ENCODE measurements around the gene LRP1B. TPM values are rescaled to one million over a fixed set of nuclear protein-coding genes. Genes with fewer than 3 reads are reported as not detected.

Gene LRP1B
- total RNA-seq, 1 experiment from 2014 or later: 0.21 TPM

DNA sequence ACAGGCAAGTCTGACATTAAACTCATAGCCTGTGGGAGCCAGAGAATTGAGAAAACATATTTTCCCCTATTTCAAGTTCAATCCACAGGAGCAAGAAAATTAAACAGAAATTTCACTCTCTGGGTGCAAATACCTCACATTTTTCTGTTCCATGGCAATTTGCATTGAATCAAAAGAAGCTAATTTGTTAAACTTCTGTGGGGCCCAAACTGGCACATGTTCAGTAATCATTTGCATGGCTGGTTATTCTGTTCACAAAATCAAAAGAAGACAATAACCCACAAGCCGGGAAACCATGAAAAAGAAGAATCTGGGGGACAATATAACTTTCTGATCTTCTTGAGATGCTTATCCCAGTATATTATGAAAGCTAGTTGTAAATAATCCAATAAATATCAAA is 363.1 kb downstream of the LRP1B start:
- intact Hi-C loops (cut with micrococcal nuclease; ENCODE audit: unreplicated experiment): no loop called here
- no peaks in the 10 kb centered on the region for H3K9me3 Mint-ChIP-seq (ENCODE audit: low read depth, unreplicated experiment)
- no peaks in the 10 kb centered on the region for H3K4me1 Mint-ChIP-seq (ENCODE audit: low read depth, unreplicated experiment)
- no TSS peak for BruUV-seq (replicated peaks)
- no peaks in the 10 kb centered on the region for H3K27me3 Mint-ChIP-seq (ENCODE audit: unreplicated experiment)
- H3K27ac Mint-ChIP-seq (ENCODE audit: unreplicated experiment): no peak overlapping the region
- DNase-seq: no peak
- no peak overlapping the region for H3K4me3 Mint-ChIP-seq (ENCODE audit: low read depth, unreplicated experiment)
- CTCF ChIA-PET: no interaction called here
- H3K36me3 Mint-ChIP-seq (ENCODE audit: insufficient read depth, unreplicated experiment): no peaks in the 10 kb centered on the region
- TF ChIP-seq, protein P1, sequence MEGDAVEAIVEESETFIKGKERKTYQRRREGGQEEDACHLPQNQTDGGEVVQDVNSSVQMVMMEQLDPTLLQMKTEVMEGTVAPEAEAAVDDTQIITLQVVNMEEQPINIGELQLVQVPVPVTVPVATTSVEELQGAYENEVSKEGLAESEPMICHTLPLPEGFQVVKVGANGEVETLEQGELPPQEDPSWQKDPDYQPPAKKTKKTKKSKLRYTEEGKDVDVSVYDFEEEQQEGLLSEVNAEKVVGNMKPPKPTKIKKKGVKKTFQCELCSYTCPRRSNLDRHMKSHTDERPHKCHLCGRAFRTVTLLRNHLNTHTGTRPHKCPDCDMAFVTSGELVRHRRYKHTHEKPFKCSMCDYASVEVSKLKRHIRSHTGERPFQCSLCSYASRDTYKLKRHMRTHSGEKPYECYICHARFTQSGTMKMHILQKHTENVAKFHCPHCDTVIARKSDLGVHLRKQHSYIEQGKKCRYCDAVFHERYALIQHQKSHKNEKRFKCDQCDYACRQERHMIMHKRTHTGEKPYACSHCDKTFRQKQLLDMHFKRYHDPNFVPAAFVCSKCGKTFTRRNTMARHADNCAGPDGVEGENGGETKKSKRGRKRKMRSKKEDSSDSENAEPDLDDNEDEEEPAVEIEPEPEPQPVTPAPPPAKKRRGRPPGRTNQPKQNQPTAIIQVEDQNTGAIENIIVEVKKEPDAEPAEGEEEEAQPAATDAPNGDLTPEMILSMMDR (IDR thresholded peaks at IDR 0.05; ENCODE audit: unreplicated experiment): no peak

DNA sequence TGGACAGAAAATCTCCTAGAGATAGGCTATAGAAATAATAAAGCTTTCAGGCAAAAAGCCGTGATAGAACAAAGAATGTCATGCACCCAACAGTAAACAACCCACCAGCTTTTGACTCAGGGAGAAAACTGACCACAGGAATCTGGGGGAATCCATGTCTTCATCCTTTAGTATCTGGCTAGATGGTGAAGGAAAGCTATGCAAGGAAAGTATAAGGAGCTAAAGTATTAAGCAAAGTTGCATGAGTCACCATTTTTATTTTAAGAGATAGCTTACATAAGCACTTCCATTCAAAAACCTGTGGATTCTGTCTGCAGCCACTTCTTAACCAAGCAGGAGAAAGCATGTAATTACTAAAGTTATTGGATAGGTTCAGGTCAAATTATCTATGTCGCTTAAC is 363.8 kb downstream of the LRP1B start:
- intact Hi-C loops (cut with micrococcal nuclease; ENCODE audit: unreplicated experiment): no loop called here
- TF ChIP-seq, protein P1 (IDR thresholded peaks at IDR 0.05; ENCODE audit: unreplicated experiment): no peak
- H3K27ac Mint-ChIP-seq (ENCODE audit: unreplicated experiment): no peak overlapping the region
- no peaks in the 10 kb centered on the region for H3K27me3 Mint-ChIP-seq (ENCODE audit: unreplicated experiment)
- CTCF ChIA-PET: no interaction called here
- no peak overlapping the region for H3K4me3 Mint-ChIP-seq (ENCODE audit: low read depth, unreplicated experiment)
- no TSS peak for BruUV-seq (replicated peaks)
- H3K9me3 Mint-ChIP-seq (ENCODE audit: low read depth, unreplicated experiment): no peaks in the 10 kb centered on the region
- no peaks in the 10 kb centered on the region for H3K36me3 Mint-ChIP-seq (ENCODE audit: insufficient read depth, unreplicated experiment)
- no peak for DNase-seq
- no peaks in the 10 kb centered on the region for H3K4me1 Mint-ChIP-seq (ENCODE audit: low read depth, unreplicated experiment)

DNA sequence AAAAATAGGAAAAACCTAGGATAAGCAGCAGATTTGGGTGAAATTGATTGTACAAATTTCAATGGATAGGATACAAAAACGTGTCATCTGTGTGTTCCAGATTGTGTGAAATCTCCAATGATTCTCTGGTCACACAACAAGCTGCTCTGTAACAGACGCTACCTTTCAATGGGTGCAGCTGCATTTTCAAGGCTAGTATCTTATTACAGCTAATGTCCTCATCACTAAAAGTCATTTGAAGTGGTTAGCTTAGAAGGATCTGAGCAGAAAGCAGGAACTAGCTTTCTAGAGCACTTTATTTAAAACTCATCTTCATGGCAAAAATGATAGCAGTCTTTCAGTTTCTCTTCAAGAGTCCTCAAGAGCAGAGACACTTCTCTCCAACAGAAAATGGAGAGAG is 364.6 kb downstream of the LRP1B start:
- Mint-ChIP-seq H3K4me3 (ENCODE audit: low read depth, unreplicated experiment) (no peak overlapping the region), H3K27me3 (ENCODE audit: unreplicated experiment) (no peaks in the 10 kb centered on the region), H3K9me3 (ENCODE audit: low read depth, unreplicated experiment) (no peaks in the 10 kb centered on the region), H3K4me1 (ENCODE audit: low read depth, unreplicated experiment) (no peaks in the 10 kb centered on the region), H3K36me3 (ENCODE audit: insufficient read depth, unreplicated experiment) (no peaks in the 10 kb centered on the region), H3K27ac (ENCODE audit: unreplicated experiment) (no peak overlapping the region)
- TF ChIP-seq, protein P1 (IDR thresholded peaks at IDR 0.05; ENCODE audit: unreplicated experiment): no peak
- DNase-seq: no peak
- CTCF ChIA-PET: no interaction called here
- no TSS peak for BruUV-seq (replicated peaks)
- intact Hi-C loops (cut with micrococcal nuclease; ENCODE audit: unreplicated experiment): no loop called here

DNA sequence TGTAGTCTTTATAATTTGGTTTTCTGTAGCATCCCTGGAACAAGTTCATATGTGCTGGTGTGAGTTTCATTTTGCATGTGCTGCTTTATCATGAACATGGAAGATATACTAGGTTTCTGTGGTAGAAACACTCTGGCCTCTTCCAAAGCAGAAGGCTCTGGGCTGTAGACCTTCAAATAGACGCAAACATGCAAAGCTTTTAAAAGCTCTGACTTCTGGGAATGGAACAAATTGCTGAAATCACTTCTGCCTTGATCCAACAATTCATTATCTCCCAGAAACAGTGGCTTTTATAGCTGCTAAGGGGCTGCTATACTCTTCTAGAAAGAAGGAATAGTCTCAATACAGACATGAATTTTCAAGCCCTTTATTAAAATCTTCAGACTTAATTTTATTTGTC is 382.2 kb downstream of the LRP1B start:
- Mint-ChIP-seq H3K27ac (ENCODE audit: unreplicated experiment) (no peak overlapping the region), H3K27me3 (ENCODE audit: unreplicated experiment) (no peaks in the 10 kb centered on the region), H3K36me3 (ENCODE audit: insufficient read depth, unreplicated experiment) (no peaks in the 10 kb centered on the region), H3K4me1 (ENCODE audit: low read depth, unreplicated experiment) (no peaks in the 10 kb centered on the region), H3K4me3 (ENCODE audit: low read depth, unreplicated experiment) (no peak overlapping the region), H3K9me3 (ENCODE audit: low read depth, unreplicated experiment) (no peaks in the 10 kb centered on the region)
- CTCF ChIA-PET: no interaction called here
- no TSS peak for BruUV-seq (replicated peaks)
- TF ChIP-seq, protein P1 (IDR thresholded peaks at IDR 0.05; ENCODE audit: unreplicated experiment): no peak
- DNase-seq: no peak
- intact Hi-C loops (cut with micrococcal nuclease; ENCODE audit: unreplicated experiment): no loop called here

DNA sequence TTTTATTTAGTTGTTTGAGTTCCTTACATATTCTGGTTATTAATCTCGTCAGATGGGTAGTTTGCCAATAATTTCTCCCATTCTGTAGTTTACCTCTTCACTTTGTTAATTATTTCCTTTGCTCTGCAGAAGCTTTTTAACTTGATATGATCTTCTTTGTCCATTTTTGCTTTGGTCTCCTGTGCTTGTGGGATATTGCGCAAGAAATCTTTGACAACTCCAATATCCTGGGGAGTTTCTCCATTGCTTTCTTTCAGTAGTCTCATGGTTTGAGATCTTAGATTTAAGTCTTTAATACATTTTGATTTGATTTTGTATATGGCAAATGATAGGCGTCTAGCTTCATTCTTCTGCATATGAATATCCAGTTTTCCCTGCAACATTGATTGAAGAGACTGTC is 389.2 kb downstream of the LRP1B start:
- TF ChIP-seq, protein P1 (IDR thresholded peaks at IDR 0.05; ENCODE audit: unreplicated experiment): no peak
- no peak for DNase-seq
- Mint-ChIP-seq H3K9me3 (ENCODE audit: low read depth, unreplicated experiment) (no peaks in the 10 kb centered on the region), H3K4me1 (ENCODE audit: low read depth, unreplicated experiment) (no peaks in the 10 kb centered on the region), H3K36me3 (ENCODE audit: insufficient read depth, unreplicated experiment) (no peaks in the 10 kb centered on the region), H3K4me3 (ENCODE audit: low read depth, unreplicated experiment) (no peak overlapping the region), H3K27me3 (ENCODE audit: unreplicated experiment) (no peaks in the 10 kb centered on the region), H3K27ac (ENCODE audit: unreplicated experiment) (no peak overlapping the region)
- CTCF ChIA-PET: no interaction called here
- no TSS peak for BruUV-seq (replicated peaks)
- intact Hi-C loops (cut with micrococcal nuclease; ENCODE audit: unreplicated experiment): no loop called here
